SK-N-SH (cell line): ENCODE data around the gene UTP4.

Source experiments
- EP300 ChIP-seq, 2 experiments: IDR thresholded peaks; 2 replicates each; pipeline versions ENCODE4 v1.4.0 to v1.6.1; 2012; ENCODE audit warnings: borderline replicate concordance in 1 of 2, low read depth in 1 of 2, low read length in 1 of 2
- EZH2phosphoT487 ChIP-seq: fragments of 200-600 bp; sonication (generic); IDR thresholded peaks from 2 replicates; pipeline ENCODE4 v1.6.1; 2017; ENCODE audit warnings: low read depth, mixed run types, mild to moderate bottlenecking, antibody characterized with exemption, moderate library complexity, borderline replicate concordance
- FOXM1 ChIP-seq: IDR thresholded peaks from 2 replicates; pipeline ENCODE4 v1.4.0; 2012; ENCODE audit warnings: low read depth, mild to moderate bottlenecking
- GABPA ChIP-seq: IDR thresholded peaks from 2 replicates; pipeline ENCODE4 v1.4.0; 2012; ENCODE audit warnings: low read depth, mild to moderate bottlenecking
- POLR2AphosphoS5 ChIP-seq: IDR thresholded peaks from 2 replicates; pipeline ENCODE4 v1.6.1; 2012; ENCODE audit warnings: low read depth, low read length
- RAD21 ChIP-seq: IDR thresholded peaks from 2 replicates; pipeline ENCODE4 v1.6.1; 2012; ENCODE audit warnings: mild to moderate bottlenecking, low read length
- SIN3A ChIP-seq: IDR thresholded peaks from 2 replicates; pipeline ENCODE4 v1.6.1; 2012; ENCODE audit warnings: low read depth, mild to moderate bottlenecking, low read length, moderate library complexity, borderline replicate concordance
- TAF1 ChIP-seq: IDR thresholded peaks from 2 replicates; pipeline ENCODE4 v1.6.1; 2012; ENCODE audit warnings: low read depth, mild to moderate bottlenecking, low read length, moderate library complexity, borderline replicate concordance
- TCF12 ChIP-seq: IDR thresholded peaks from 2 replicates; pipeline ENCODE4 v1.4.0; 2012
- YY1 ChIP-seq: IDR thresholded peaks from 2 replicates; pipeline ENCODE4 v1.4.0; 2012; ENCODE audit warnings: low read depth, mild to moderate bottlenecking
- TF ChIP-seq, protein P1 (sequence below): fragments of 200-600 bp; sonication (generic); IDR thresholded peaks from 2 replicates; pipeline ENCODE4 v1.6.1; 2017; ENCODE audit warnings: antibody characterized with exemption, mild to moderate bottlenecking, moderate library complexity
- TF ChIP-seq, protein P2 (sequence below): IDR thresholded peaks from 2 replicates; pipeline ENCODE4 v1.4.0; 2012; ENCODE audit warnings: low read depth
- TF ChIP-seq, protein P3 (sequence below): fragments of 150-350 bp; IDR thresholded peaks from 2 replicates; pipeline ENCODE4 v1.6.1; 2017; ENCODE audit warnings: antibody characterized with exemption, low read length, low read depth, borderline replicate concordance

DNA sequence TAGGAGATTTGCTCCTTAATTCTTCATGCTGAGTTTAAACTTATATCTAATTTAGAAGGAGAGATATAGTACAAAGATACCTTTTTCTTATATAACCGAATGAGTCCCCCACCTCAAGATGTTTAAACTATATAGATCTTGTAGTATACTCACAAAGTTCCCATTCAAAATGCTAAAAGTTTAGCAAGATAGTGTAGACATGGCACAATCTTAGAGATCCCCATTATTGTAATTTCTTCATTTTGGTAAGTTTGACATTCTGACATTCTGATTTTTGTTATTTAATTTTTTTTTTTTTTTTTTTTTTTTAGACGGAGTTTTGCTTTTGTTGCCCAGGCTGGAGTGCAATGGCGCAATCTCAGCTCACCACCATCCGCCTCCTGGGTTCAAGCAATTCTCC is 77.3 kb downstream of the UTP4 start:
- TF ChIP-seq, protein P1, sequence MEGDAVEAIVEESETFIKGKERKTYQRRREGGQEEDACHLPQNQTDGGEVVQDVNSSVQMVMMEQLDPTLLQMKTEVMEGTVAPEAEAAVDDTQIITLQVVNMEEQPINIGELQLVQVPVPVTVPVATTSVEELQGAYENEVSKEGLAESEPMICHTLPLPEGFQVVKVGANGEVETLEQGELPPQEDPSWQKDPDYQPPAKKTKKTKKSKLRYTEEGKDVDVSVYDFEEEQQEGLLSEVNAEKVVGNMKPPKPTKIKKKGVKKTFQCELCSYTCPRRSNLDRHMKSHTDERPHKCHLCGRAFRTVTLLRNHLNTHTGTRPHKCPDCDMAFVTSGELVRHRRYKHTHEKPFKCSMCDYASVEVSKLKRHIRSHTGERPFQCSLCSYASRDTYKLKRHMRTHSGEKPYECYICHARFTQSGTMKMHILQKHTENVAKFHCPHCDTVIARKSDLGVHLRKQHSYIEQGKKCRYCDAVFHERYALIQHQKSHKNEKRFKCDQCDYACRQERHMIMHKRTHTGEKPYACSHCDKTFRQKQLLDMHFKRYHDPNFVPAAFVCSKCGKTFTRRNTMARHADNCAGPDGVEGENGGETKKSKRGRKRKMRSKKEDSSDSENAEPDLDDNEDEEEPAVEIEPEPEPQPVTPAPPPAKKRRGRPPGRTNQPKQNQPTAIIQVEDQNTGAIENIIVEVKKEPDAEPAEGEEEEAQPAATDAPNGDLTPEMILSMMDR, result no peak
- TF ChIP-seq TAF1 (no peak), RAD21 (no peak), GABPA (no peak), SIN3A (no peak), TCF12 (no peak), EP300 (IDR thresholded peaks at IDR 0.05; ENCODE audit: borderline replicate concordance in 1 of 2, low read depth in 1 of 2, low read length in 1 of 2) (no peak), YY1 (no peak), EZH2phosphoT487 (no peak), FOXM1 (no peak), POLR2AphosphoS5 (no peak)
- TF ChIP-seq, protein P2, sequence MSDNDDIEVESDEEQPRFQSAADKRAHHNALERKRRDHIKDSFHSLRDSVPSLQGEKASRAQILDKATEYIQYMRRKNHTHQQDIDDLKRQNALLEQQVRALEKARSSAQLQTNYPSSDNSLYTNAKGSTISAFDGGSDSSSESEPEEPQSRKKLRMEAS, result no peak
- TF ChIP-seq, protein P3, sequence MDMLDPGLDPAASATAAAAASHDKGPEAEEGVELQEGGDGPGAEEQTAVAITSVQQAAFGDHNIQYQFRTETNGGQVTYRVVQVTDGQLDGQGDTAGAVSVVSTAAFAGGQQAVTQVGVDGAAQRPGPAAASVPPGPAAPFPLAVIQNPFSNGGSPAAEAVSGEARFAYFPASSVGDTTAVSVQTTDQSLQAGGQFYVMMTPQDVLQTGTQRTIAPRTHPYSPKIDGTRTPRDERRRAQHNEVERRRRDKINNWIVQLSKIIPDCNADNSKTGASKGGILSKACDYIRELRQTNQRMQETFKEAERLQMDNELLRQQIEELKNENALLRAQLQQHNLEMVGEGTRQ, result no peak
